Fibroblast of upper back skin (primary cell): ENCODE data around the gene OMA1.
"Not testable (repeated sequence)": the region's sequence is repeated elsewhere in the genome, so short reads cannot be mapped to it uniquely, and the experiment has no call there.

Source experiments
- DNase-seq: peaks from one replicate; pipeline ENCODE4 v3.0.0-alpha.2; 2013

Gene OMA1

GRCh38 chr1:58524353-58524945 is 22.1 kb downstream of the OMA1 start:
- peak; percentile 5 for DNase-seq

- peak; percentile 80 for DNase-seq
Measured at GRCh38 chr1:58515794-58516401, 30.6 kb downstream of the OMA1 start.

DNA sequence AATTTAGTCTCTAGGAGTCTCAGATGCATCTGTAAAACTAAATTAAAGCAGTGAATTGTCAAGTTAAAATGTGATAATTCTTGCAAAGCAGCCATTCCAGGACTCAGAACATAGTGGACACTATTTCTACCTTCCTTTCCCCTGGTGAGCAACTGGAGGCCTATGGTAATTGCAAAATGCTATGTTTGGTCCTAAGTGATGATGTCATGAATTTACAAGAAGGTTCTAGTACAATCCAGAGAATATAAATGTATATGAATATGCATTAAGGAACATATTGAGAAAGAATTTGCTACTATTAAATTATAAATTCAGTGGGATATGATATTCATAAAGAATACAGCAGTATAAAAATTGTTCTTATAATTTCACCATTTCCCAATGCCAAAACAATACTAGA is 32.6 kb downstream of the OMA1 start:
- no peak for DNase-seq

DNA sequence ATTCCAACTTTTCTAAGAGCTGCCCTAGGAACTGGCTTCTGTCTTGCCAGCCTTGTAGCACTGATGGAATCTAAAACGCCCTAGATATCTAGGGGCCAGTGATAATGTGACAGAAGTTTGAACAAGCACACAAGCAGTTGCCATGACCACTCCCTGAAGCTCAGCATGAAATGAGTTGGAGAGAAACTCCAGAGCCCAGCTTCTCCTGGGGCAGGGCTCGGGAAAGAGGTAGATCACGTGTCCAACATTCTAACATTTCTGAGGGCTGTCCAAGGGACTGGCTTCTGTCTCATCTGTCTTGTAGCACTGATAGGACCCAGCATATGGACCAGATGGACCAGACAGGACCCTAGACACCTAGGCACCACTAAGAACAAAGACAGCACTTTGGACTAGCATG is 37.9 kb downstream of the OMA1 start:
- DNase-seq = no peak

DNA sequence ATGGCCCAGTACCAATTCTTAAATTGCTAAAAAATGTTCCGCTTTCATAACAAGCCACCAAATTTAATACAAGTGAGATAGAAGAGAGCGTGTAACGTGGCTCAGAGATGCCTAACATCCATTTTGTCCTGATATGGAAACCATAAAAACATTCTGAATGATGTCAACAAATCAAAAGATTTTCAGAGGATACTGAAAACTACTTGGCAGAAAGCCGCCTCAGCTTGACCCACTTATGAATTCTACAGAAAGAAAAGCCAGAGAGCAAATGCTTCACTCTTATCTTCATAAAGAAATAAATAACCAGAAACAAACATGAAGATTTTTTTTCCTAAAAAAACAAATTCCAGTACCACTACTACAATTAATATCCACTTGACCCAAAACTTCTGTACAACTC is 41.2 kb downstream of the OMA1 start:
- no peak for DNase-seq

- DNase-seq = no peak
Measured at GRCh38 chr1:58502519-58502918, 44.0 kb downstream of the OMA1 start.

DNA sequence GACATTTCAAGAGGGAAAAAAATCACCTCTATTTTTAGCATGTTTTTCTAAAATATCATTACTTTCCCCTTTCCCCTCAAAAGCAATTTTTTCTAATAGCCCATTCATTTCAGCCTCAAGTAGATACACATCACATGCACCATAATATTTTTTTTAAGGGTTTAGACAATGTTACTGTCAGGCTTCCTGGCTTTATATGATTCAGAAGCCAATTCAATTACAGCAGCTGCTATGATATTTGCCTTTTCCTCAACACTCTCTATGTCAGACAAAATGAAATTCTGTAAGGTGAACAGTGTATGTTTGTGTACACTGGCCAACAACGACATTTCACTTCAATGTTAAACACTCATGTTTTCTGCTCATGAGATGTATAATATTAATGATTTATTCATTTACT is 46.5 kb downstream of the OMA1 start:
- DNase-seq = no peak

GRCh38 chr1:58497499-58497898 is 49.0 kb downstream of the OMA1 start:
- DNase-seq = no peak

- no peak for DNase-seq
Measured at GRCh38 chr1:58496042-58496441, 50.5 kb downstream of the OMA1 start.

GRCh38 chr1:58488914-58489313 is 57.6 kb downstream of the OMA1 start:
- not testable (repeated sequence) for DNase-seq

- no peak for DNase-seq
Measured at GRCh38 chr1:58487002-58487401, 59.5 kb downstream of the OMA1 start.

DNA sequence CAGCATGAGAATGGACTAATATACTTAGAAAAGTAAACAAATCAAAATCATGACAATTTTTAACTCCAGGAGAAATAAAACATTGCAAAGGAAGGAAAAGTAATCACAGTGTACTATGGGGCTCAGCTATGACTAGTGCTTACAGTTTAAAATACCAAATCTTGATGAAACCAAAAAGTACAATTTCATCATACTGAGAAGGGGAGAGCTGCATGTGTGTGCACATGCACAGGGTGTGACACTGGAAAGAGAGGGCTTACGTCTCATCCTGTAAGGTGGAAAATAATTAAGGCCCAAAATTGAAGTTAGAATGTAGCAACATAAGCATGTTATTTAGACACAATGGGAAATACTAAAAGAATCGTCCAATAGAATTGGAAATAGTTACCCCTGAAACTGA is 64.6 kb downstream of the OMA1 start:
- DNase-seq = no peak

DNA sequence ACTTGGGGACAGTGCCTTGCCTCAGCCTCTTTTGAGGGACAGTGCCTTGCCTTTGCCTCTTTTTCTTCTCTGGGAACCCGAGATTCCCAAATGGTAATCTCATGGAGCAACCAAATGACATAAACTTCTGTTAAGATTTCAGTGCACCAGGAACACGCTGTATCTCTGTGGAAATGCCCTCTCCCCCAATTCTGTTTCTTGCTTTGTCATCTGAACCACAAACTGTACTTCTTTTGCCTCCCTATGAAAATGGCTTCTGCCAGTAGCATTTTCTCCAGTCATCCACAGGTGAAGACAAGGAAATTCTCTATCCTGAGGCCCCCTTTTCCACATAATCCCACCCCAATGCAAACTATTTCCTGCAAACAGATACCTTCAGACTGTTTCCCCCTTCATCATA is 66.3 kb downstream of the OMA1 start:
- no peak for DNase-seq

GRCh38 chr1:58477390-58477789 is 69.1 kb downstream of the OMA1 start:
- peak; percentile 23 for DNase-seq

- DNase-seq = no peak
Measured at GRCh38 chr1:58476179-58476578, 70.3 kb downstream of the OMA1 start.

GRCh38 chr1:58469476-58469875 is 77.0 kb downstream of the OMA1 start:
- DNase-seq = no peak

DNA sequence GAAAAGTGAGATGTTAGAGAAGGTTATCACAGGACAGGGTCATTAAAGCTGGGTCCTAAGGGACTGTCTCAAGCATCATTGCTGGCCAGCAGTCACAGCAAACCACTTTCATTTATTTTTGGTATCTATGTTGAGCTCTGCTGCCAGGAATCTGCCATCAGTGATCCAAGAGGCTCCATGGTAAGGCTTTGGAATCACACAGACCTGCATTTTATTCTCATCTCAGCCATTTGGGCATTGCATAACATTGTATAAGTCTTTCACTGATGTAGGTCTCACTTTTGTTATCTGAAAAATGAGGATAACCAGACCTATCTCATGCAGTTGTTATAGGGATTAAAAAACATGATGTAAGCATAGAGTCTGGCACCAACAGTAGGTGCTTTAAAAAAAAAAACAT is 77.5 kb downstream of the OMA1 start:
- DNase-seq = peak; percentile 42

DNA sequence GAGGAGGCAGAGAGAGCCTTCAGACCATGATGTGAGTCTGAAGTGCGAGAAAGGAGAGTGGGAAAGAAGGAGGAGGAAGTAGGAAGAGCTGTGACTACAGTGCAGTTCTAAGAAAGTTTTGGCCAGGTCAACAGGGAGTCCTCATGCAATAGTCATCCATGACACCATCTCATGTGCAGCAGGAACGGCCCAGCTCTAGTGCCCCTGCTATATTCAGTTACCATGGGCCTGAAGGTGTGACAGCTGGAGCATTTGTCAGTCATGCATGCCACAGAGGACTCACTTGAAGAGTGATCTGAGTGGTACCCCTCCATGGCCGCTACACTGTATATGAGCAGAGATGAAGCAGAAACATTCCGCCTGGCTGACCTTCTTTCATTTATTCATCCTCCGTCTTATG is 77.9 kb downstream of the OMA1 start:
- DNase-seq = no peak

DNA sequence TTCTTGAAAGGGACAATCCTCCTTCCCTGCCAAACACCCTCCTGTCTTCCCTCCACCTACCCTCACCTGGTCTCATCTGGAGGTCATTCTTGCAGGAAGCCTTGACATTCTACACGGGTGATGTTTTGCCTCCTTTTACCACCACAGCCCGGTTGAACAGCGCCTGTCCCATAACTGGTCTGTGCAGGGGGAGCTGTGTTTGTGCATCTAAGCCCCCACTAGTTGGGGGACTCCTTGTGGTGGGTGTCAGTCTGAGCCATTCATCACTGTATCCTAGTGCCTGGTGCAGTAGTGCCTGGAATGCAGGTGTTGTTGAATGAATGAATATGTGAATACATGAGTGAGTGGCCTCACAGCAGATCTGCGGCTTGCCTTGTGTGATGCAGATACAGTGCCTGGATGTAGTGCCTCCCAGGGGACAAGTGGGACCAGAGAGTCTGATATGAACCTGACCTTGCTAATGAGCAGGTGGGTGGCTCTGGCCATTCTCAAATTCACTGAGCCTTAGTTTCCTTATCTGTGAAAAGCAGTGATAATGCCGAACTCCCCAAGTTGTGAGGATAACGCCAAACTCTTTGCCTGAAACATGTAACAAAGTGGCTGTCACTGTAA is 79.8 kb downstream of the OMA1 start:
- DNase-seq = no peak

- DNase-seq = peak; percentile 97
Measured at GRCh38 chr1:58465825-58466629, 80.5 kb downstream of the OMA1 start.

GRCh38 chr1:58465176-58465575 is 81.3 kb downstream of the OMA1 start:
- DNase-seq = no peak

DNA sequence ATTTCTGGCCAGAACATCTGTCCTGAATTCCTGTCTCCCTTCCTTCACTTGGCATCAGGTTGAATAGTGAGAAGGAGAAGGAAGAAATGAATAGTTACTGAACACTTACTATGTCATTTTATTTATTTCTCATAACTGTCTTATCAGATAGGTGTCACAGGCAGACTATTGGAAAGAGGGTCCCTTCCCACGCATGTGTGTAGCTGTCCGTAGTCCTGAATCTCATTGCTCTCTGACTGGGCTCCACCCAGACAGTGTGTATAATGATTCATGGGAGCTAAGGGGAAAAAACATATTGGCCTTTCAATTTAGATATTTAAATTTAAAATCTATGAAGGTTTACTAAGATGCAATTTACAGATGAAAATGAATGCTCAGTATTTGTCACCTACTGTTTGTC is 86.1 kb downstream of the OMA1 start:
- DNase-seq = peak; percentile 51

DNA sequence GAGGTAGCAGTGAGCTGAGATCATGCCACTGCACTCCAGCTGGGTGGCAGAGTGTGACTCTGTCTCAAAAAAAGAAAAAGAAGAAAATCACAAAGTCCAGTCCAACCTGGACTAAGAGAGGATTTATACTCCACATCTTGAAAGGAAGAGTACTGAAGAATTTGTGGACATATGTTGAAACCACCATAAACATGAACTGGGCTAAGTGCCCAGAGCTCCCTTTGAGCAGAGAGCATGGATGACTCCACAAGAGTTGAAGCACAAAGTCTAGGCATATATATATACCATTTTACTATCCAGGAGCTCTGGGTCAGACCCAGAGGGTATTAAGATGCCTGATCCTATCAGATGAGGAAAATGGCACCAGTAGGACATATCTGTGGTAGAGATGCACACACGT is 86.6 kb downstream of the OMA1 start:
- peak; percentile 74 for DNase-seq
